Measurements from ENCODE around the gene TGFB1. TPM values are rescaled to one million over a fixed set of nuclear protein-coding genes. Genes with fewer than 3 reads are reported as not detected.

The TGFB1 gene
- total and polyA plus RNA-seq, 2 of the 13 experiments (the other 11 are each of a cell fraction or from before 2014, with no cell fraction given) = 4.1 to 5.4 TPM

DNA sequence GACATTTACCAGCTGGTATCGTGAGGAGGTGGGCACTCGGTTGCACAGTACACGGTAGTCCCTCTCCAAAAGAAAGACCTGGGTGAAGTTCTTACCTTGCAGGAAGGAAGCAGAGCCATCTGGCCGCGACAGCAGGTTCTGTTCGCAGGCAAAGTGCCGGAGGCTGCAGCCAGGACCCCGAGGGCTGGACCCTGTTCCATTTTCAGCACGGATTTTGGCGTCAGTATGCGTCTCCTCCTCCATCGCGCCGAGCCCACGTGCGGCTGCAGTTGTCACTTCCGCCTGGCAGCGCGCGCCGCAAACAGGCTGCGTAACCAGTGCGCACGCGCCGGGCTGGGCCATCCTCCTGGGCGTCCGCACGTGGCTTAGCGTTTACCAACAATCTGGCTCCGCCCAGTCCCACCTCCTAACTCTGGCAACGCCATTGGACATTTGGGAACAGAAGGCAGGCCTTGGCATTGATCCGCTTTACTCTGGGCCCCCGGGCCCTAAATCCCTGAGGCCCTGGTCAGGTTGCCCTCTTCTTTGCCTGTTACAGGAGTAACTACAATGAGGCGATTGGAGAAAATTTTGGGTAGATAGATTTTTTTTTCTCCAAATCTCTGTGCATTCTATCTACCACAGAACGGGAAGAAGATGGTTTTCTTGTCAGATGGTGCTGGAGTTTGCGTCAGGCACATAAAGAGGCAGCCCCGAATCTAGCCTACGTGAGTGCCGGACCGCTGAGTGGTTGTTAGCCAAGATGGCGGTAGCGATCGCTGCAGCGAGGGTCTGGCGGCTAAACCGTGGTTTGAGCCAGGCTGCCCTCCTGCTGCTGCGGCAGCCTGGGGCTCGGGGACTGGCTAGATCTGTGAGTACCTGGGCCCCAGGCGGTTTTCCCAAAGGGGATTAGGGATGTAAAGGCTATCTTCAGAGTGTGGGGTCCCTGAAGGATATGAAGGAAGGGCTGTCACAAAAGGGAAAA lies 43.6 kb upstream of the TGFB1 start, which contains the start of the genes BCKDHA and EXOSC5 (continued):
- TF ChIP-seq FOXM1 (CRISPR knock-in tag; IDR thresholded peaks at IDR 0.05) (0 out of 2 replicates have a peak, but pooled peaks have one; percentile 42), RNF2 (conservative IDR thresholded peaks at IDR 0.05; ENCODE audit: low read depth) (peak; percentile 86; the same call in 1 of the 2 replicates), ZNF816 (CRISPR knock-in tag; IDR thresholded peaks at IDR 0.05; ENCODE audit: borderline replicate concordance) (no peak), SNAI1 (CRISPR knock-in tag; IDR thresholded peaks at IDR 0.05; ENCODE audit: borderline replicate concordance) (no peak), SALL2 (CRISPR knock-in tag; IDR thresholded peaks at IDR 0.05) (0 out of 2 replicates have a peak, but pooled peaks have one; percentile 66), ZNF569 (CRISPR knock-in tag; IDR thresholded peaks at IDR 0.05; ENCODE audit: borderline replicate concordance) (0 out of 2 replicates have a peak, but pooled peaks have one; percentile 45), ZNF296 (CRISPR knock-in tag; conservative IDR thresholded peaks at IDR 0.05) (no peak), KAT7 (CRISPR knock-in tag; IDR thresholded peaks at IDR 0.05; ENCODE audit: borderline replicate concordance) (peak; percentile 34; the same call in 1 of the 2 replicates), ZNF629 (CRISPR knock-in tag; conservative IDR thresholded peaks at IDR 0.05) (no peak), ADNP (CRISPR knock-in tag; IDR thresholded peaks at IDR 0.05) (no peak), MIER2 (CRISPR knock-in tag; IDR thresholded peaks at IDR 0.05) (no peak), KLF11 (CRISPR knock-in tag; IDR thresholded peaks at IDR 0.05) (no peak), ZNF460 (CRISPR knock-in tag; IDR thresholded peaks at IDR 0.05; ENCODE audit: borderline replicate concordance) (no peak; the same call in 1 of the 2 replicates), ETV6 (CRISPR knock-in tag; conservative IDR thresholded peaks at IDR 0.05) (no peak), HOXA5 (CRISPR knock-in tag; IDR thresholded peaks at IDR 0.05) (peak; percentile 52; the same call in 1 of the 2 replicates), ZNF180 (CRISPR knock-in tag; IDR thresholded peaks at IDR 0.05; ENCODE audit: borderline replicate concordance, low read depth) (0 out of 2 replicates have a peak, but pooled peaks have one; percentile 28)
- TF ChIP-seq, protein P1, sequence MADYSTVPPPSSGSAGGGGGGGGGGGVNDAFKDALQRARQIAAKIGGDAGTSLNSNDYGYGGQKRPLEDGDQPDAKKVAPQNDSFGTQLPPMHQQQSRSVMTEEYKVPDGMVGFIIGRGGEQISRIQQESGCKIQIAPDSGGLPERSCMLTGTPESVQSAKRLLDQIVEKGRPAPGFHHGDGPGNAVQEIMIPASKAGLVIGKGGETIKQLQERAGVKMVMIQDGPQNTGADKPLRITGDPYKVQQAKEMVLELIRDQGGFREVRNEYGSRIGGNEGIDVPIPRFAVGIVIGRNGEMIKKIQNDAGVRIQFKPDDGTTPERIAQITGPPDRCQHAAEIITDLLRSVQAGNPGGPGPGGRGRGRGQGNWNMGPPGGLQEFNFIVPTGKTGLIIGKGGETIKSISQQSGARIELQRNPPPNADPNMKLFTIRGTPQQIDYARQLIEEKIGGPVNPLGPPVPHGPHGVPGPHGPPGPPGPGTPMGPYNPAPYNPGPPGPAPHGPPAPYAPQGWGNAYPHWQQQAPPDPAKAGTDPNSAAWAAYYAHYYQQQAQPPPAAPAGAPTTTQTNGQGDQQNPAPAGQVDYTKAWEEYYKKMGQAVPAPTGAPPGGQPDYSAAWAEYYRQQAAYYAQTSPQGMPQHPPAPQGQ (CRISPR knock-in tag; IDR thresholded peaks at IDR 0.05; ENCODE audit: borderline replicate concordance) = no peak
- TF ChIP-seq, protein P2, sequence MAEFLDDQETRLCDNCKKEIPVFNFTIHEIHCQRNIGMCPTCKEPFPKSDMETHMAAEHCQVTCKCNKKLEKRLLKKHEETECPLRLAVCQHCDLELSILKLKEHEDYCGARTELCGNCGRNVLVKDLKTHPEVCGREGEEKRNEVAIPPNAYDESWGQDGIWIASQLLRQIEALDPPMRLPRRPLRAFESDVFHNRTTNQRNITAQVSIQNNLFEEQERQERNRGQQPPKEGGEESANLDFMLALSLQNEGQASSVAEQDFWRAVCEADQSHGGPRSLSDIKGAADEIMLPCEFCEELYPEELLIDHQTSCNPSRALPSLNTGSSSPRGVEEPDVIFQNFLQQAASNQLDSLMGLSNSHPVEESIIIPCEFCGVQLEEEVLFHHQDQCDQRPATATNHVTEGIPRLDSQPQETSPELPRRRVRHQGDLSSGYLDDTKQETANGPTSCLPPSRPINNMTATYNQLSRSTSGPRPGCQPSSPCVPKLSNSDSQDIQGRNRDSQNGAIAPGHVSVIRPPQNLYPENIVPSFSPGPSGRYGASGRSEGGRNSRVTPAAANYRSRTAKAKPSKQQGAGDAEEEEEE (CRISPR knock-in tag; IDR thresholded peaks at IDR 0.05; ENCODE audit: borderline replicate concordance) = 0 out of 2 replicates have a peak, but pooled peaks have one; percentile 24
- TF ChIP-seq, protein P3, sequence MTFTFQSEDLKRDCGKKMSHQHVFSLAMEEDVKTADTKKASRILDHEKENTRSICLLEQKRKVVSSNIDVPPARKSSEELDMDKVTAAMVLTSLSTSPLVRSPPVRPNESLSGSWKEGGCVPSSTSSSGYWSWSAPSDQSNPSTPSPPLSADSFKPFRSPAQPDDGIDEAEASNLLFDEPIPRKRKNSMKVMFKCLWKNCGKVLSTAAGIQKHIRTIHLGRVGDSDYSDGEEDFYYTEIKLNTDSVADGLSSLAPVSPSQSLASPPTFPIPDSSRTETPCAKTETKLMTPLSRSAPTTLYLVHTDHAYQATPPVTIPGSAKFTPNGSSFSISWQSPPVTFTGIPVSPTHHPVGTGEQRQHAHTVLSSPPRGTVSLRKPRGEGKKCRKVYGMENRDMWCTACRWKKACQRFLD (CRISPR knock-in tag; IDR thresholded peaks at IDR 0.05; ENCODE audit: borderline replicate concordance) = no peak
- TF ChIP-seq, protein P4, sequence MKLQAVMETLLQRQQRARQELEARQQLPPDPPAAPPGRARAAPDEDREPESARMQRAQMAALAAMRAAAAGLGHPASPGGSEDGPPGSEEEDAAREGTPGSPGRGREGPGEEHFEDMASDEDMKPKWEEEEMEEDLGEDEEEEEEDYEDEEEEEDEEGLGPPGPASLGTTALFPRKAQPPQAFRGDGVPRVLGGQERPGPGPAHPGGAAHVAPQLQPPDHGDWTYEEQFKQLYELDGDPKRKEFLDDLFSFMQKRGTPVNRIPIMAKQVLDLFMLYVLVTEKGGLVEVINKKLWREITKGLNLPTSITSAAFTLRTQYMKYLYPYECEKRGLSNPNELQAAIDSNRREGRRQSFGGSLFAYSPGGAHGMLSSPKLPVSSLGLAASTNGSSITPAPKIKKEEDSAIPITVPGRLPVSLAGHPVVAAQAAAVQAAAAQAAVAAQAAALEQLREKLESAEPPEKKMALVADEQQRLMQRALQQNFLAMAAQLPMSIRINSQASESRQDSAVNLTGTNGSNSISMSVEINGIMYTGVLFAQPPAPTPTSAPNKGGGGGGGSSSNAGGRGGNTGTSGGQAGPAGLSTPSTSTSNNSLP (IDR thresholded peaks at IDR 0.05; ENCODE audit: low read depth, low read length) = no peak
- TF ChIP-seq, protein P5, sequence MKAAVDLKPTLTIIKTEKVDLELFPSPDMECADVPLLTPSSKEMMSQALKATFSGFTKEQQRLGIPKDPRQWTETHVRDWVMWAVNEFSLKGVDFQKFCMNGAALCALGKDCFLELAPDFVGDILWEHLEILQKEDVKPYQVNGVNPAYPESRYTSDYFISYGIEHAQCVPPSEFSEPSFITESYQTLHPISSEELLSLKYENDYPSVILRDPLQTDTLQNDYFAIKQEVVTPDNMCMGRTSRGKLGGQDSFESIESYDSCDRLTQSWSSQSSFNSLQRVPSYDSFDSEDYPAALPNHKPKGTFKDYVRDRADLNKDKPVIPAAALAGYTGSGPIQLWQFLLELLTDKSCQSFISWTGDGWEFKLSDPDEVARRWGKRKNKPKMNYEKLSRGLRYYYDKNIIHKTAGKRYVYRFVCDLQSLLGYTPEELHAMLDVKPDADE (CRISPR knock-in tag; IDR thresholded peaks at IDR 0.05) = no peak

Data from HepG2 (cell line).